Endothelial cell (in vitro differentiated cells): ENCODE data around the gene TMEM203. TPM values are rescaled to one million over a fixed set of nuclear protein-coding genes. Genes with fewer than 3 reads are reported as not detected.

ENCODE experiments used
- DNase-seq: peaks from one replicate; pipeline ENCODE4 v3.0.0; 2021; ENCODE audit warnings: low spot score
- H3K27ac Mint-ChIP-seq: one replicate; pipeline ENCODE4 v1.8.0; 2021; ENCODE audit warnings: mixed read lengths, inconsistent platforms; ENCODE audit not compliant: unreplicated experiment
- H3K27me3 Mint-ChIP-seq: one replicate; pipeline ENCODE4 v1.8.0; 2021; ENCODE audit warnings: mild to moderate bottlenecking, moderate library complexity, mixed read lengths, inconsistent platforms; ENCODE audit not compliant: unreplicated experiment
- H3K36me3 Mint-ChIP-seq: one replicate; pipeline ENCODE4 v1.8.0; 2021; ENCODE audit warnings: mild to moderate bottlenecking, low read depth, mixed read lengths, inconsistent platforms; ENCODE audit not compliant: unreplicated experiment
- H3K4me1 Mint-ChIP-seq: one replicate; pipeline ENCODE4 v1.8.0; 2021; ENCODE audit warnings: mild to moderate bottlenecking, mixed read lengths, inconsistent platforms; ENCODE audit not compliant: unreplicated experiment
- H3K4me3 Mint-ChIP-seq: one replicate; pipeline ENCODE4 v1.8.0; 2021; ENCODE audit warnings: mild to moderate bottlenecking, mixed read lengths, inconsistent platforms; ENCODE audit not compliant: unreplicated experiment
- H3K9me3 Mint-ChIP-seq: one replicate; pipeline ENCODE4 v1.8.0; 2021; ENCODE audit warnings: mixed read lengths, inconsistent platforms; ENCODE audit not compliant: unreplicated experiment
- CTCF ChIP-seq: fragments of 200-600 bp; sonication (generic); IDR thresholded peaks from one replicate; pipeline ENCODE4 v1.5.0; 2021; ENCODE audit warnings: antibody characterized with exemption; ENCODE audit not compliant: unreplicated experiment
- total RNA-seq: library from RNA; stranded (reverse); fragmentation: NEBNext Ultra II Directional; extraction: Animal tissue kit (Norgen Biotek cat#: 25700); gene quantifications from one replicate; pipeline ENCODE4 v1.2.1, GENCODE V29; 2021; ENCODE audit not compliant: unreplicated experiment

The TMEM203 gene
- total RNA-seq, 1 donor from 2014 or later: 27.4 TPM

GRCh38 chr9:137217276-137218211, 12.1 kb upstream of the TMEM203 start:
- Mint-ChIP-seq H3K36me3 (peaks cover 5% of the 10 kb centered on the region), H3K9me3 (no peaks in the 10 kb centered on the region), H3K4me1 (no peaks in the 10 kb centered on the region), H3K27ac (no peak overlapping the region), H3K4me3 (no peak overlapping the region), H3K27me3 (peaks cover 7% of the 10 kb centered on the region)
- no peak for TF ChIP-seq CTCF
- peak; percentile 42 for DNase-seq

GRCh38 chr9:137216188-137216965, 10.9 kb upstream of the TMEM203 start:
- Mint-ChIP-seq H3K4me3 (no peak overlapping the region), H3K9me3 (no peaks in the 10 kb centered on the region), H3K36me3 (peaks cover 6% of the 10 kb centered on the region), H3K27ac (no peak overlapping the region), H3K27me3 (peaks cover 8% of the 10 kb centered on the region), H3K4me1 (peaks cover under 1% of the 10 kb centered on the region)
- no peak for DNase-seq
- no peak for TF ChIP-seq CTCF

GRCh38 chr9:137215196-137215986, 9.9 kb upstream of the TMEM203 start:
- H3K27ac Mint-ChIP-seq: no peak overlapping the region
- no peaks in the 10 kb centered on the region for H3K9me3 Mint-ChIP-seq
- H3K36me3 Mint-ChIP-seq: peaks cover 11% of the 10 kb centered on the region
- peaks cover 9% of the 10 kb centered on the region for H3K27me3 Mint-ChIP-seq
- peaks cover 6% of the 10 kb centered on the region for H3K4me1 Mint-ChIP-seq
- no peak for TF ChIP-seq CTCF
- H3K4me3 Mint-ChIP-seq: no peak overlapping the region
- DNase-seq: no peak

GRCh38 chr9:137214620-137215019, 9.2 kb upstream of the TMEM203 start:
- Mint-ChIP-seq H3K36me3 (peaks cover 11% of the 10 kb centered on the region), H3K27me3 (peaks cover 9% of the 10 kb centered on the region), H3K27ac (no peak overlapping the region), H3K9me3 (no peaks in the 10 kb centered on the region), H3K4me1 (peaks cover 6% of the 10 kb centered on the region), H3K4me3 (no peak overlapping the region)
- no peak for TF ChIP-seq CTCF
- no peak for DNase-seq
